T-cell (primary cell): ENCODE measurements around the gene THBS4. TPM values are rescaled to one million over a fixed set of nuclear protein-coding genes. Genes with fewer than 3 reads are reported as not detected.

Experiments
- ATAC-seq, 4 experiments: fragments of 200-7000 bp in 3 of 4; fragments of 150-1000 bp in 1 of 4; cut with Tn5 transposase; replicated peaks in 1 of 4; 1 replicate in 3 of 4; 2 replicates in 1 of 4; pipeline ENCODE4 v1.10.0; 2021; ENCODE audit warnings: moderate library complexity in 3 of 4, mild to moderate bottlenecking in 2 of 4, moderate number of reproducible peaks in 1 of 4
- CTCF ChIA-PET, 2 donors: fragments of 300-600 bp; sonication (Branson Sonifier 250); formaldehyde crosslinking; loops; one replicate each; lab custom pipeline; 2022; ENCODE audit warnings: antibody characterized with exemption in 2 of 2; lab: Charles Lee
- POLR2A ChIA-PET, 2 donors: fragments of 300-600 bp; sonication (Branson Sonifier 250); formaldehyde crosslinking; loops; one replicate each; lab custom pipeline; 2022; ENCODE audit warnings: antibody characterized with exemption in 2 of 2; lab: Charles Lee
- DNase-seq, 35 experiments: peaks; one replicate each; pipeline versions ENCODE4 v3.0.0 to v3.0.0-alpha.2; 2013 to 2023
- H3K27ac ChIP-seq: one replicate; pipeline ENCODE4 v1.5.1; 2013; ENCODE audit warnings: low read length
- H3K27me3 ChIP-seq, 2 experiments: replicated peaks in 1 of 2; 1 replicate in 1 of 2; 2 replicates in 1 of 2; pipeline versions ENCODE4 v1.6.1 to v1.7.0; 2013; ENCODE audit warnings: low read length in 1 of 2, mixed read lengths in 1 of 2; ENCODE audit not compliant: control insufficient read depth in 2 of 2, insufficient read depth in 2 of 2; ENCODE audit errors: extremely low read depth in 1 of 2
- H3K36me3 ChIP-seq, 2 donors: 1 replicate in 1 of 2; 2 replicates in 1 of 2; pipeline versions ENCODE4 v1.6.1 to v1.7.0; 2013; ENCODE audit warnings: low read length in 1 of 2; ENCODE audit not compliant: control insufficient read depth in 2 of 2, insufficient read depth in 1 of 2; ENCODE audit errors: extremely low read depth in 1 of 2
- H3K4me1 ChIP-seq, 2 experiments: 1 replicate in 1 of 2; 2 replicates in 1 of 2; pipeline versions ENCODE4 v1.6.1 to v1.7.0; 2013; ENCODE audit warnings: low read length in 2 of 2, mixed read lengths in 1 of 2; ENCODE audit not compliant: insufficient read depth in 2 of 2, control insufficient read depth in 1 of 2; ENCODE audit errors: extremely low read depth in 1 of 2
- H3K4me3 ChIP-seq, 2 donors: 1 replicate in 1 of 2; 2 replicates in 1 of 2; pipeline versions ENCODE4 v1.5.1 to v1.7.0; 2013; ENCODE audit warnings: mild to moderate bottlenecking in 2 of 2, low read length in 1 of 2, moderate library complexity in 1 of 2; ENCODE audit not compliant: control insufficient read depth in 1 of 2; ENCODE audit errors: extremely low read depth in 1 of 2
- H3K9me3 ChIP-seq: 2 replicates; pipeline ENCODE4 v1.7.0; 2013
- H3K27ac Mint-ChIP-seq, 2 donors: one replicate each; pipeline ENCODE4 v1.8.0; 2020 to 2021; ENCODE audit warnings: mild to moderate bottlenecking in 2 of 2, mixed read lengths in 2 of 2
- H3K27me3 Mint-ChIP-seq, 2 donors: one replicate each; pipeline ENCODE4 v1.8.0; 2021 to 2022; ENCODE audit warnings: mixed read lengths in 2 of 2
- H3K36me3 Mint-ChIP-seq: one replicate; pipeline ENCODE4 v1.8.0; 2021; ENCODE audit warnings: mixed read lengths
- H3K4me1 Mint-ChIP-seq, 3 donors: one replicate each; pipeline ENCODE4 v1.8.0; 2020 to 2022; ENCODE audit warnings: mixed read lengths in 3 of 3, mild to moderate bottlenecking in 1 of 3
- H3K4me3 Mint-ChIP-seq, 3 donors: one replicate each; pipeline ENCODE4 v1.8.0; 2020 to 2022; ENCODE audit warnings: mild to moderate bottlenecking in 3 of 3, mixed read lengths in 3 of 3, moderate library complexity in 3 of 3
- H3K9me3 Mint-ChIP-seq, 3 donors: one replicate each; pipeline ENCODE4 v1.8.0; 2020 to 2022; ENCODE audit warnings: mixed read lengths in 3 of 3
- WGBS: methylation state at CpG from one replicate; pipeline ENCODE4 v1.1.5; 2013; ENCODE audit warnings: missing lambda C conversion rate; ENCODE audit not compliant: insufficient coverage; 5-methylcytosine and 5-hydroxymethylcytosine counted together
- total RNA-seq, 35 experiments: library from RNA in 6 of 35; stranded (reverse) in 6 of 35; fragments of 120-200 nt in 1 of 35; gene quantifications; one replicate each; pipeline versions ENCODE4 v1.2.1 to v1.2.4 and lab custom pipeline; 2013 to 2026

The THBS4 gene
- total RNA-seq, 5 donors from 2014 or later (not counting 1 experiment from before 2014, with no cell fraction given) = 0.15 to 1.1 (median 0.53) TPM

- ChIA-PET POLR2A (no interaction called here), CTCF (interaction anchor here in 1 of 2 donors (1.1 kb wide), 1 partner anchor 16 kb away, joined by 3 read pairs; no protein-coding TSS in a partner anchor)
- Mint-ChIP-seq H3K27me3 (peaks cover 8 to 10% of the 10 kb centered on the region in 2 donors), H3K9me3 (no peaks in the 10 kb centered on the region), H3K27ac (no peak overlapping the region), H3K36me3 (peaks cover 27% of the 10 kb centered on the region), H3K4me3 (no peak overlapping the region), H3K4me1 (no peaks in the 10 kb centered on the region)
- ATAC-seq (no peak), DNase-seq (no peak)
- H3K4me3 ChIP-seq = no peak overlapping the region
- H3K4me1 ChIP-seq = no peaks in the 10 kb centered on the region
- H3K27ac ChIP-seq = no peak overlapping the region
- H3K36me3 ChIP-seq = no peaks in the 10 kb centered on the region
- H3K27me3 ChIP-seq = peaks cover 0 to 6% of the 10 kb centered on the region in 2 experiments
- WGBS = no CpG with 5 or more reads among the region's 1 CpG
- H3K9me3 ChIP-seq = no peaks in the 10 kb centered on the region
These were observed 35.4 kb upstream of the THBS4 start for GRCh38 chr5:79999722-80000121.

GRCh38 chr5:80002677-80003076, 32.5 kb upstream of the THBS4 start:
- no peak for ATAC-seq
- no CpG with 5 or more reads among the region's 1 CpG for WGBS
- H3K4me1 Mint-ChIP-seq = no peaks in the 10 kb centered on the region

DNA sequence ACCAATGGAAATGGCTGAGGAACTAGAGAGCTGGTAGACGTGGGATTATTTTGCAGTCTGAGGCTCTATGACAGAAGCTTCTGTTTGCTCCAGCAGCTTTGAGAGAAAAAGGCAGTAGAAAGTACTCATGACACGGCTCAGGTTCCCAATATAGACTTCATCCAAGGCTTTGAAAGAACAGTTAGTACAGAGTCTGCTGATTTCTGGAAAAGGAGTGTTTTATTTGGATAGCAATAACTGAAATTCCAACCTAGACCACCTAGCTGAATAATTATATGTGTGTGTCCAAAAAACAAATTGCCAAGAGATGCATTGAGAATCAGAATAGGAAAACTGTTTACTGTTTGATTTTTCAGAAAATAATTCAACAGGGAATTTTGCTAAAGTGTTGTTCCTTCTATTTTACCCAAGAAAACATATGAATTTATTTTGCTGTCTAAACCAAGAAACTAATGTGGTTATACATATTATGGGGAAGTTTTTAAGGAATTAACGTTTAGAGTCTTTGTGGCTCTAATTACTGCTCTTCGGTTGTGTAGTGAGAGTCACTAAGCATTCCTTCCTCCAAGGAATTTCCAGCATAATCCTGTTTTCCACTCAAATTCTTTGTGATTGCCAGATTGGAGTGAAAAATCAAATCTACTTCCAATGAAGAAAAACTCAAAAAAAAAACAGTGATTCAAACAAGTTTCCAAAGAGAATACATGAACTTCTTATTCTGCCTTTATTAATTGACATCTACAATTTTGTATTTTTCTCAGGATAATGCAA, 26.0 kb upstream of the THBS4 start:
- H3K27ac ChIP-seq = no peak overlapping the region
- H3K9me3 ChIP-seq = no peaks in the 10 kb centered on the region
- no CpG with 5 or more reads among the region's 4 CpGs for WGBS

More at GRCh38 chr5:80002677-80003076, 32.5 kb upstream of the THBS4 start:
- Histone ChIP-seq H3K9me3 (no peaks in the 10 kb centered on the region), H3K36me3 (no peaks in the 10 kb centered on the region), H3K27ac (no peak overlapping the region), H3K27me3 (no peaks in the 10 kb centered on the region), H3K4me1 (no peaks in the 10 kb centered on the region), H3K4me3 (no peak overlapping the region)
- Mint-ChIP-seq H3K36me3 (peaks cover 20% of the 10 kb centered on the region), H3K27ac (no peak overlapping the region), H3K9me3 (no peaks in the 10 kb centered on the region), H3K27me3 (no peaks in the 10 kb centered on the region), H3K4me3 (no peak overlapping the region)
- no peak for DNase-seq
- POLR2A ChIA-PET = interaction anchor here in 1 of 2 donors (0.7 kb wide), 1 partner anchor 255 kb away, joined by 5 read pairs; no protein-coding TSS in a partner anchor
- CTCF ChIA-PET = no interaction called here

DNA sequence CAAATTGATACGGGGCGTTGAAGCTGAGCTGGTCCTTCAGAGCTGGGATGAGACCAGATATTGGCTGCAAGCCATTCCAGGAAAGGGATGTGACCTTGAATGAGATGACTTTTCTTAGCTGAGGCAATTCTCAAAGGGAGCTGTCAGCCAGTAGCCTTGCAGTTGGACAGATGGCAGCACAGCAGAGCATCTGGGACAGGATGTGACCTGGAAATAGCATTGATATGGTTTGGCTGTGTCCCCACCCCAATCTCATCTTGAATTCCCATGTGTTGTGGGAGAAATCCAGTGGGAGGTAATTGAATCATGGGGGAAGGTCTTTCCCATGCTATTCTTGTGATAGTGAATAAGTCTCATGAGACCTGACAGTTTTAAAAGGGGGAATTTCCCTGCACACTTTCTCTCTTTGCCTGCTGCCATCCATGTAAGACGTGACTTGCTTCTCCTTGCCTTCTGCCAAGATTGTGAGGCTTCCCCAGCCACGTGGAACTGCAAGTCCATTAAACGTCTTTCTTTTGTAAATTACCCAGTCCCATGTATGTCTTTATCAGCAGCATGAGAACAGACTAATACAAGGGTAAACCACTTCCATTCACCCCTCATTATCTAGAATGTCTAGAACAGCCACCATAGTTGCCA, 24.3 kb upstream of the THBS4 start:
- no peaks in the 10 kb centered on the region for H3K4me1 ChIP-seq
- DNase-seq = no peak
- POLR2A ChIA-PET = no interaction called here
- Mint-ChIP-seq H3K4me3 (no peak overlapping the region), H3K27me3 (no peaks in the 10 kb centered on the region), H3K27ac (no peak overlapping the region), H3K9me3 (no peaks in the 10 kb centered on the region), H3K4me1 (no peaks in the 10 kb centered on the region), H3K36me3 (peaks cover 4% of the 10 kb centered on the region)
- 88% methylated on average over 5 of the region's 5 CpGs for WGBS
- H3K36me3 ChIP-seq = no peaks in the 10 kb centered on the region
- H3K27me3 ChIP-seq = no peaks in the 10 kb centered on the region
- H3K9me3 ChIP-seq = no peaks in the 10 kb centered on the region
- CTCF ChIA-PET = no interaction called here
- H3K27ac ChIP-seq = no peak overlapping the region
- ATAC-seq = no peak
- no peak overlapping the region for H3K4me3 ChIP-seq

More for the DNA sequence above, 26.0 kb upstream of the THBS4 start:
- POLR2A ChIA-PET = no interaction called here
- H3K27me3 Mint-ChIP-seq = no peaks in the 10 kb centered on the region
- no peaks in the 10 kb centered on the region for H3K27me3 ChIP-seq
- H3K27ac Mint-ChIP-seq = no peak overlapping the region
- H3K4me1 Mint-ChIP-seq = no peaks in the 10 kb centered on the region
- H3K36me3 Mint-ChIP-seq = peaks cover 4% of the 10 kb centered on the region
- no peak for ATAC-seq
- H3K4me3 ChIP-seq = no peak overlapping the region
- H3K4me1 ChIP-seq = no peaks in the 10 kb centered on the region
- no peak overlapping the region for H3K4me3 Mint-ChIP-seq
- CTCF ChIA-PET = no interaction called here
- no peaks in the 10 kb centered on the region for H3K9me3 Mint-ChIP-seq
- H3K36me3 ChIP-seq = no peaks in the 10 kb centered on the region
- DNase-seq = no peak

DNA sequence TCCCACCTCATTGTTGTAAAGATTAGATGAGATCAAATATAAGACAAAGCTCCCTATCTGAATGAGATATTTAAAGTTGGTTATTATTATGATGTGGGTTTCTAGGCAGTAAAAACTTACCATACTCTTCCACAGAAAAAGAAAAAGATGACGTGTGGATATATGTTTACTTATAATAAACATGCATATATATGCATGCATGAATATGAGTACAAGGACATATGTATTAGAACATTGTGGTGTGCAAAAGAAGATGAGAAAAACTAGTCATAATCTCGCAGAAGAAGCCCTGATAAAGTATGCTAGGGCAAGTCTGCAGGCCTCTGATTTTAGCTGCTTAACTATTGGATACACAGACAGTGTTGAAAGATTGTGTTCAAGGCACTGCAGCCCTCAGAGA, 10.1 kb upstream of the THBS4 start:
- peaks cover 6% of the 10 kb centered on the region in 2 donors for H3K27me3 Mint-ChIP-seq
- no peaks in the 10 kb centered on the region for H3K9me3 Mint-ChIP-seq
- no peaks in the 10 kb centered on the region for H3K36me3 Mint-ChIP-seq
- Histone ChIP-seq H3K27me3 (no peaks in the 10 kb centered on the region), H3K36me3 (no peaks in the 10 kb centered on the region), H3K27ac (no peak overlapping the region), H3K9me3 (no peaks in the 10 kb centered on the region), H3K4me3 (no peak overlapping the region), H3K4me1 (peaks cover 0 to 3% of the 10 kb centered on the region in 2 experiments)
- ATAC-seq (no peak), DNase-seq (no peak)
- no peak overlapping the region for H3K27ac Mint-ChIP-seq
- POLR2A ChIA-PET = no interaction called here
- no peak overlapping the region for H3K4me3 Mint-ChIP-seq
- CTCF ChIA-PET = no interaction called here
- H3K4me1 Mint-ChIP-seq = peaks cover 0 to 11% (median 2%) of the 10 kb centered on the region in 3 donors
- WGBS = 70% methylated on average over 1 of the region's 2 CpGs

- H3K4me1 Mint-ChIP-seq = peaks cover 0 to 21% (median 6%) of the 10 kb centered on the region in 3 donors
- ChIA-PET CTCF (no interaction called here), POLR2A (no interaction called here)
- no peaks in the 10 kb centered on the region for H3K9me3 Mint-ChIP-seq
- no peak overlapping the region for H3K4me3 Mint-ChIP-seq
- Histone ChIP-seq H3K27me3 (peaks cover 0 to 2% of the 10 kb centered on the region in 2 experiments), H3K27ac (no peak overlapping the region), H3K9me3 (no peaks in the 10 kb centered on the region), H3K4me1 (peaks cover 0 to 6% of the 10 kb centered on the region in 2 experiments), H3K36me3 (no peaks in the 10 kb centered on the region), H3K4me3 (no peak overlapping the region)
- H3K27me3 Mint-ChIP-seq = peaks cover 5 to 6% of the 10 kb centered on the region in 2 donors
- no peak for DNase-seq
- H3K27ac Mint-ChIP-seq = no peak overlapping the region
- no peak for ATAC-seq
- H3K36me3 Mint-ChIP-seq = no peaks in the 10 kb centered on the region
These were observed 8.3 kb upstream of the THBS4 start for GRCh38 chr5:80026841-80027240.
